ENCODE results near the gene CMTM5. TPM values are rescaled to one million over a fixed set of nuclear protein-coding genes. Genes with fewer than 3 reads are reported as not detected.

CMTM5 gene
- total RNA-seq, 2 experiments from 2014 or later = not detected

DNA sequence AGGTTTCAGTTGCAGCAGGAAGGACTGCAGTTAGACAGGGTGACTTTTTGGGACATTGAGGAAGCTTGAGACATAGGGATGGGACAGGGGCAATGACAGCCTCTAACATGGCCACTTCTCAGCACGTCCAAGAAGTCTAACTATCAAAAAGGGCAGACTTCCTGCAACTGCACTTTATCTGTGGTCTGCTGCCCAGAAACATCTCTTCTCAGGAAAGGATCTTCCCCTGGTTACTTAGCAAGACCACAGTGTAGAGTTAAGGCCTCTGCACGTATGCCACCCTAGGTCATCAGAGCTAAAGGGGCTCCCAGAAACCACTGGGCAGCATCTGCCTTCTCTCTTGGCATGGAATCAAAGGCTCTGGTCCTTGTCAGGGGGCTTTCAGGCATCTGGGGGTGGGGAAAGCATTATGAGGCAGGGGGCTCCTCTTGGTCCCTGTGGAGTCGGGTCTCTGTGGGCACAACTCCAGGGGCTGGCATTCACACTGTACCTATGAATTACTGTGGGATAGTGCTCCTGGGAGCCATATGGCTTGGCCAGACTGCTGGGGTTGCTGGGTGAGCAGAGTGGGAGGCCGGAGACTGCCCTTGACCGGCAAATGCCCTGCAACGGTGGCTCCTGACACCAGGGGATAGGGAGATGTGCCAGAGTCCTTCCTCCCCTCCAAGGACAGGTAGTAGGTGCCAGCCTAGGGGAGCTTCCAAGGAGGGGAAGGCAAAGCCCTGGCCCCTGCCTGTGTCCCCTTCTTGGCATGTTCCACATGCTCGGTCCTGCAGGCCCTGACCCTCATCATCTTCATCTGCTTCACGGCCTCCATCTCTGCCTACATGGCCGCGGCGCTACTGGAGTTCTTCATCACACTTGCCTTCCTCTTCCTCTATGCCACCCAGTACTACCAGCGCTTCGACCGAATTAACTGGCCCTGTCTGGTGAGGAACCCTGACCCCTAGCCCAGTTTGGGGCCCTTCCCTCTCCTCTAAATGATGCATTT, 1.0 kb downstream of the CMTM5 start:
- Histone ChIP-seq H3K9me3 (ENCODE audit: low read length) (no peaks in the 10 kb centered on the region), H3K4me2 (ENCODE audit: low read length) (no peak overlapping the region), H4K20me1 (ENCODE audit: insufficient read depth, low read length) (no peaks in the 10 kb centered on the region), H3K36me3 (ENCODE audit: insufficient read depth, low read length) (no peaks in the 10 kb centered on the region), H3K9me2 (ENCODE audit: insufficient read depth, low read length) (no peaks in the 10 kb centered on the region), H3K4me1 (ENCODE audit: insufficient read depth, low read length, poor library complexity, severe bottlenecking) (no peaks in the 10 kb centered on the region), H3K4me3 (ENCODE audit: low read depth, low read length, poor library complexity, severe bottlenecking) (no peak overlapping the region), H3K79me2 (ENCODE audit: insufficient read depth, low read depth, low read length) (no peaks in the 10 kb centered on the region), H2AFZ (ENCODE audit: low read length) (no peak overlapping the region), H3K27ac (ENCODE audit: low read depth, low read length, poor library complexity, severe bottlenecking) (no peak overlapping the region)
- intact Hi-C loops (cut with micrococcal nuclease; ENCODE audit: unreplicated experiment) = no loop called here
- no TSS peak for BruUV-seq (replicated peaks)
- CTCF ChIA-PET (ENCODE audit: unreplicated experiment) = no interaction called here
- POLR2A ChIA-PET = interaction anchor here (0.6 kb wide), 1 partner anchor 1593 kb away, joined by 3 read pairs; no protein-coding TSS in a partner anchor
- DNase-seq (ENCODE audit: low spot score) = no peak
- TF ChIP-seq, protein P1, sequence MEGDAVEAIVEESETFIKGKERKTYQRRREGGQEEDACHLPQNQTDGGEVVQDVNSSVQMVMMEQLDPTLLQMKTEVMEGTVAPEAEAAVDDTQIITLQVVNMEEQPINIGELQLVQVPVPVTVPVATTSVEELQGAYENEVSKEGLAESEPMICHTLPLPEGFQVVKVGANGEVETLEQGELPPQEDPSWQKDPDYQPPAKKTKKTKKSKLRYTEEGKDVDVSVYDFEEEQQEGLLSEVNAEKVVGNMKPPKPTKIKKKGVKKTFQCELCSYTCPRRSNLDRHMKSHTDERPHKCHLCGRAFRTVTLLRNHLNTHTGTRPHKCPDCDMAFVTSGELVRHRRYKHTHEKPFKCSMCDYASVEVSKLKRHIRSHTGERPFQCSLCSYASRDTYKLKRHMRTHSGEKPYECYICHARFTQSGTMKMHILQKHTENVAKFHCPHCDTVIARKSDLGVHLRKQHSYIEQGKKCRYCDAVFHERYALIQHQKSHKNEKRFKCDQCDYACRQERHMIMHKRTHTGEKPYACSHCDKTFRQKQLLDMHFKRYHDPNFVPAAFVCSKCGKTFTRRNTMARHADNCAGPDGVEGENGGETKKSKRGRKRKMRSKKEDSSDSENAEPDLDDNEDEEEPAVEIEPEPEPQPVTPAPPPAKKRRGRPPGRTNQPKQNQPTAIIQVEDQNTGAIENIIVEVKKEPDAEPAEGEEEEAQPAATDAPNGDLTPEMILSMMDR (conservative IDR thresholded peaks at IDR 0.05; ENCODE audit: low read length) = no peak
- no peak for TF ChIP-seq EZH2phosphoT487 (IDR thresholded peaks at IDR 0.05; ENCODE audit: borderline replicate concordance, low read depth, low read length)

DNA sequence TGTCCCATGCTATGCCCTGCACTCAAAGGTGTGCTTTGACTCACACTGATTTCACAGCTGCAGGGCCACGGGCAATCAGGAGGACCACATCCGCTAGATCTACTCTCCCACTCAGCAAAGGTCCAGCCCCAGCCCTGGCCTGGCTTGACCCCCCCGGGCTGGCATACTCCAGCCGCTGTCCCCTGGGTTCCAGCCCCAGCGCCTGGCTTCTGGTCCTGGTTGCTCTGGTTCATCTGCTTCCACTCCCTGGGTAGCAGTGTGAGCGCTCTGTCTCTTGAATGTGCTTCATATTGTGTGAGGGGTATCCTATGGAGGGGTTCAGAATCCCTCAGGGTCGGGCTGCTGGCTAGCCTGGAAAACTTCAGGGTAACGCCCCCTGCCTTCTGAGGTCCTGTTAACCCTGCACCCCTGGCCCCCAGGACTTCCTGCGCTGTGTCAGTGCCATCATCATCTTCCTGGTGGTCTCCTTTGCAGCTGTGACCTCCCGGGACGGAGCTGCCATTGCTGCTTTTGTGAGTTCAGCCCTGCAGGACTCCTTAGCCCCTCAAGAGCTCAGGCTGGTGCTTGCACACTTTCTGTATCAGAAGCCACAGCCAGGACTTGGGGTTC, 1.9 kb downstream of the CMTM5 start:
- H4K20me1 ChIP-seq (ENCODE audit: insufficient read depth, low read length) = no peaks in the 10 kb centered on the region
- no peaks in the 10 kb centered on the region for H3K36me3 ChIP-seq (ENCODE audit: insufficient read depth, low read length)
- H3K9me2 ChIP-seq (ENCODE audit: insufficient read depth, low read length) = no peaks in the 10 kb centered on the region
- H3K4me2 ChIP-seq (ENCODE audit: low read length) = no peak overlapping the region
- no peak overlapping the region for H3K4me3 ChIP-seq (ENCODE audit: low read depth, low read length, poor library complexity, severe bottlenecking)
- ChIA-PET CTCF (ENCODE audit: unreplicated experiment) (no interaction called here), POLR2A (no interaction called here)
- intact Hi-C loops (cut with micrococcal nuclease; ENCODE audit: unreplicated experiment) = no loop called here
- H3K4me1 ChIP-seq (ENCODE audit: insufficient read depth, low read length, poor library complexity, severe bottlenecking) = no peaks in the 10 kb centered on the region
- DNase-seq (ENCODE audit: low spot score) = no peak
- H3K27ac ChIP-seq (ENCODE audit: low read depth, low read length, poor library complexity, severe bottlenecking) = no peak overlapping the region
- TF ChIP-seq, protein P1 (conservative IDR thresholded peaks at IDR 0.05; ENCODE audit: low read length) = no peak
- TF ChIP-seq EZH2phosphoT487 (IDR thresholded peaks at IDR 0.05; ENCODE audit: borderline replicate concordance, low read depth, low read length) = no peak
- H3K79me2 ChIP-seq (ENCODE audit: insufficient read depth, low read depth, low read length) = no peaks in the 10 kb centered on the region
- no TSS peak for BruUV-seq (replicated peaks)
- H3K9me3 ChIP-seq (ENCODE audit: low read length) = no peaks in the 10 kb centered on the region
- no peak overlapping the region for H2AFZ ChIP-seq (ENCODE audit: low read length)

Data from OCI-LY7 (cell line).